Activated B cell treated with CpG ODN at 0.5 μM for 24 hours (primary cell): Measurements from ENCODE around the gene ENDOD1. TPM values are rescaled to one million over a fixed set of nuclear protein-coding genes. Genes with fewer than 3 reads are reported as not detected.

ENCODE experiments used
- ATAC-seq: fragments of 200-7000 bp; cut with Tn5 transposase; one replicate; pipeline ENCODE4 v1.10.0; 2021; ENCODE audit warnings: low read depth, mild to moderate bottlenecking, moderate library complexity
- CTCF ChIA-PET: fragments of 350-600 bp; sonication (Branson Sonifier 250); formaldehyde crosslinking; loops from one replicate; lab custom pipeline; 2021; ENCODE audit warnings: antibody characterized with exemption; lab: Charles Lee
- POLR2A ChIA-PET: fragments of 350-600 bp; sonication (Branson Sonifier 250); formaldehyde crosslinking; loops from one replicate; lab custom pipeline; 2021; ENCODE audit warnings: antibody characterized with exemption; lab: Charles Lee
- DNase-seq: peaks from one replicate; pipeline ENCODE4 v3.0.0; 2022
- H3K27ac Mint-ChIP-seq: one replicate; pipeline ENCODE4 v1.8.0; 2020; ENCODE audit warnings: mixed read lengths
- H3K27me3 Mint-ChIP-seq: one replicate; pipeline ENCODE4 v1.8.0; 2021; ENCODE audit warnings: mixed read lengths
- H3K36me3 Mint-ChIP-seq: one replicate; pipeline ENCODE4 v1.8.0; 2021; ENCODE audit warnings: low read depth, mixed read lengths
- H3K4me1 Mint-ChIP-seq: one replicate; pipeline ENCODE4 v1.8.0; 2021; ENCODE audit warnings: mixed read lengths
- H3K4me3 Mint-ChIP-seq: one replicate; pipeline ENCODE4 v1.8.0; 2020; ENCODE audit warnings: mild to moderate bottlenecking, mixed read lengths
- H3K9me3 Mint-ChIP-seq: one replicate; pipeline ENCODE4 v1.8.0; 2020; ENCODE audit warnings: mixed read lengths
- intact Hi-C: fragments of 100-400 bp; cut with micrococcal nuclease; formaldehyde crosslinking; loops from one replicate; pipeline ENCODE4 v1.15.1; 2024
- total RNA-seq: library from RNA; stranded (reverse); gene quantifications from 2 replicates; pipeline ENCODE4 v1.2.3, GENCODE V29; 2022
- TF ChIP-seq, protein P1 (sequence below): fragments of 200-600 bp; IDR thresholded peaks from one replicate; pipeline ENCODE4 v1.8.0; 2022; ENCODE audit warnings: antibody characterized with exemption, mild to moderate bottlenecking

ENDOD1 gene
- total RNA-seq, 1 donor from 2014 or later: 9.8 TPM

DNA sequence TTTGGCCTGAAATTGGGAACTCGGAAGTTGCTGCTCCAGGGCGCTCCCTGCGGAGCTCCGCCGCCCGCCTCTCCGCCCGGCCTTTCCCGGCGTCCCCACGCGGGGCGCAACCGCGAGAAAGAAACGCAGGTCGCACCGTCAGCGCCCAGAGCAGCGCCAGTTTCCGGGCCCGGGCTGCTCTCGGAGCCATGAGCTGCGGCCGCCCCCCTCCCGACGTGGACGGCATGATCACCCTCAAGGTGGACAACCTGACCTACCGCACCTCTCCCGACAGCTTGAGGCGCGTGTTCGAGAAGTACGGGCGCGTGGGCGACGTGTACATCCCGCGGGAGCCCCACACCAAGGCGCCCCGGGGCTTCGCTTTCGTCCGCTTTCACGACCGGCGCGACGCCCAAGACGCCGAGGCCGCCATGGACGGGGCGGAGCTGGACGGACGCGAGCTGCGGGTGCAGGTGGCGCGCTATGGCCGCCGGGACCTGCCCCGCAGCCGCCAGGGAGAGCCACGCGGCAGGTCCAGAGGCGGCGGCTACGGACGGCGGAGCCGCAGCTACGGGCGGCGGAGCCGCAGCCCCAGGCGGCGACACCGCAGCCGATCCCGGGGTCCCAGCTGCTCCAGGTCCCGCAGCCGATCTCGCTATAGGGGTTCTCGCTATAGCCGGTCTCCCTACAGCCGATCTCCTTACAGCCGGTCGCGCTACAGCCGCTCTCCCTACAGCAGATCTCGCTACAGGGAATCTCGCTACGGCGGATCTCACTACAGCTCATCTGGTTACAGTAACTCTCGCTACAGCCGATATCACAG is 22.4 kb upstream of the ENDOD1 start:
- H3K27ac Mint-ChIP-seq: peak overlapping the region; percentile 99
- ChIA-PET CTCF (interaction anchor here (0.7 to 9.4 kb wide), 9 partner anchors 9 to 772 kb away, joined by 3 to 138 read pairs (median 6); partner anchors contain the start of genes CWC15, ENDOD1 and KDM4D), POLR2A (interaction anchor here (0.6 to 4.9 kb wide), 31 partner anchors 9 to 1326 kb away, joined by 3 to 89 read pairs (median 6); partner anchors contain the start of genes C11orf54, CEP57, CWC15 and ENDOD1)
- peak; percentile 76 for DNase-seq
- peak overlapping the region; percentile 93 for H3K4me3 Mint-ChIP-seq
- TF ChIP-seq, protein P1, sequence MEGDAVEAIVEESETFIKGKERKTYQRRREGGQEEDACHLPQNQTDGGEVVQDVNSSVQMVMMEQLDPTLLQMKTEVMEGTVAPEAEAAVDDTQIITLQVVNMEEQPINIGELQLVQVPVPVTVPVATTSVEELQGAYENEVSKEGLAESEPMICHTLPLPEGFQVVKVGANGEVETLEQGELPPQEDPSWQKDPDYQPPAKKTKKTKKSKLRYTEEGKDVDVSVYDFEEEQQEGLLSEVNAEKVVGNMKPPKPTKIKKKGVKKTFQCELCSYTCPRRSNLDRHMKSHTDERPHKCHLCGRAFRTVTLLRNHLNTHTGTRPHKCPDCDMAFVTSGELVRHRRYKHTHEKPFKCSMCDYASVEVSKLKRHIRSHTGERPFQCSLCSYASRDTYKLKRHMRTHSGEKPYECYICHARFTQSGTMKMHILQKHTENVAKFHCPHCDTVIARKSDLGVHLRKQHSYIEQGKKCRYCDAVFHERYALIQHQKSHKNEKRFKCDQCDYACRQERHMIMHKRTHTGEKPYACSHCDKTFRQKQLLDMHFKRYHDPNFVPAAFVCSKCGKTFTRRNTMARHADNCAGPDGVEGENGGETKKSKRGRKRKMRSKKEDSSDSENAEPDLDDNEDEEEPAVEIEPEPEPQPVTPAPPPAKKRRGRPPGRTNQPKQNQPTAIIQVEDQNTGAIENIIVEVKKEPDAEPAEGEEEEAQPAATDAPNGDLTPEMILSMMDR: no peak
- H3K4me1 Mint-ChIP-seq: peaks cover 29% of the 10 kb centered on the region
- no peaks in the 10 kb centered on the region for H3K9me3 Mint-ChIP-seq
- ATAC-seq: peak; percentile 71
- intact Hi-C loops: loop anchor here (1.0 to 10.0 kb wide), 8 partner anchors 40 to 1325 kb away; partner anchors contain the start of genes CWC15, FUT4, JRKL and KDM4D
- H3K36me3 Mint-ChIP-seq: peaks cover 22% of the 10 kb centered on the region
- H3K27me3 Mint-ChIP-seq: no peaks in the 10 kb centered on the region

DNA sequence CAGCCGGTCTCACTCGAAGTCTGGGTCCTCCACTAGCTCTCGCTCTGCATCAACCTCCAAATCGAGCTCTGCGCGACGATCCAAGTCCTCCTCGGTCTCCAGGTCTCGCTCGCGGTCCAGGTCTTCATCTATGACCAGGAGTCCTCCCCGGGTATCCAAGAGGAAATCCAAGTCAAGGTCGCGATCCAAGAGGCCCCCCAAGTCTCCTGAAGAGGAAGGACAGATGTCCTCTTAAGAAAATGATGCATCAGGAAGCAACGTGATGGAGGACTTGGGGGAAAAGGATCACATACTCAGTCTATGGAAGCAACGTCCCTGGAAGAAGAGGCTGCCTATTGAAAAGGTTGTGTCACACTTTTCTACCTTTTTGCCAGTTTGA is 21.8 kb upstream of the ENDOD1 start:
- peak overlapping the region; percentile 93 for H3K4me3 Mint-ChIP-seq
- H3K27ac Mint-ChIP-seq: peak overlapping the region; percentile 99
- peaks cover 22% of the 10 kb centered on the region for H3K36me3 Mint-ChIP-seq
- H3K9me3 Mint-ChIP-seq: no peaks in the 10 kb centered on the region
- ChIA-PET CTCF (interaction anchor here (0.7 to 9.4 kb wide), 8 partner anchors 9 to 772 kb away, joined by 3 to 138 read pairs (median 8); partner anchors contain the start of gene ENDOD1), POLR2A (interaction anchor here (0.6 to 4.9 kb wide), 30 partner anchors 9 to 1326 kb away, joined by 3 to 89 read pairs (median 6); partner anchors contain the start of genes C11orf54, CEP57, CWC15 and ENDOD1)
- peaks cover 31% of the 10 kb centered on the region for H3K4me1 Mint-ChIP-seq
- ATAC-seq (no peak), DNase-seq (no peak)
- intact Hi-C loops: loop anchor here (1.0 to 10.0 kb wide), 11 partner anchors 39 to 1324 kb away; partner anchors contain the start of genes CWC15, FAM76B, FUT4 and JRKL
- no peaks in the 10 kb centered on the region for H3K27me3 Mint-ChIP-seq
- TF ChIP-seq, protein P1: no peak

DNA sequence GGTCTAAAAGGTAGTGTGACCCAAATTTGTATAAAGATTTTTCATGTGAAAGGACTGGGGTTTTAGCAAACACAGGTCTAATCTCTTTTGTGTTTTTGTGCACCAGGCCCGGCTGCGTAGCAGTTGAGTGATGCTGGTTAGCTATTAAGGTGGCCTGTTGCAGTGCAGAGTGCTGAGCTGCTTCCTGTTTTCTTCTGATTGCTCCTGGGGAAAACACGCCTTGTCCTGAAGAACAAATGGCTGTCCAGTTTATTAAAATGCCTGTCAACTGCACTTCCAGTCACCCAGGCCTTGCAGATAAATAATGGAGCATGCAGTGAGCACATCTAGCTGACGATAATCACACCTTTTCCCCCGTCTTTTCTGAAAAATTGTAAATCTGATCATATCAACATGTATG is 21.1 kb upstream of the ENDOD1 start:
- CTCF ChIA-PET: interaction anchor here (0.9 to 9.4 kb wide), 9 partner anchors 12 to 693 kb away, joined by 3 to 138 read pairs (median 4); partner anchors contain the start of gene ENDOD1

DNA sequence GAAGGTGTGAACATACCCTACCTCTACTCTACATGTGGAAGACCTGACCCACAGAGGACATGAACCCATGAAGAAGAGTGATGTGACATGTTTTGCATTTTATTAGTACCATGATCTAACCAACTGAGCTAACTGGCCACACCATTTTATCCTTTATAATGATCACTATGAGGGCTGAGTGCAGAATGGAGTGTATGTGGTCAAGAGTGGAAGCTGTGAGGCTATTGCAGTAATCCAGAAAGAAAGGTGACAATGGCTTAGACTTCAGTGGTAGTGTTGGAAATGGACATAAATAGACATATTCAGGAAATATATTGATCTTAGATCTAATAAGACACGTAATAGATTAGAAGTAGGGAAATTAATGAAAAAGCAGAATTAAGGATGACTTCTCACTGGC is 19.2 kb upstream of the ENDOD1 start:
- no peak for ATAC-seq
- Mint-ChIP-seq H3K36me3 (peaks cover 25% of the 10 kb centered on the region), H3K4me1 (peaks cover 31% of the 10 kb centered on the region), H3K27ac (peak overlapping the region; percentile 0), H3K4me3 (no peak overlapping the region), H3K27me3 (no peaks in the 10 kb centered on the region), H3K9me3 (no peaks in the 10 kb centered on the region)
- CTCF ChIA-PET: interaction anchor here (0.6 to 9.4 kb wide), 15 partner anchors 10 to 691 kb away, joined by 3 to 138 read pairs (median 4); partner anchors contain the start of gene ENDOD1
- intact Hi-C loops: no loop called here
- POLR2A ChIA-PET: interaction anchor here (0.6 to 4.9 kb wide), 5 partner anchors 15 to 1180 kb away, joined by 3 to 89 read pairs (median 10); partner anchors contain the start of genes ENDOD1 and SESN3
- DNase-seq: no peak
- TF ChIP-seq, protein P1: no peak

More for the DNA sequence above, 21.1 kb upstream of the ENDOD1 start:
- Mint-ChIP-seq H3K4me3 (peak overlapping the region; percentile 93), H3K27me3 (no peaks in the 10 kb centered on the region), H3K4me1 (peaks cover 31% of the 10 kb centered on the region), H3K27ac (peak overlapping the region; percentile 99), H3K9me3 (no peaks in the 10 kb centered on the region), H3K36me3 (peaks cover 25% of the 10 kb centered on the region)
- ATAC-seq: peak; percentile 53
- no peak for DNase-seq
- TF ChIP-seq, protein P1: no peak
- POLR2A ChIA-PET: interaction anchor here (0.6 to 4.9 kb wide), 15 partner anchors 8 to 721 kb away, joined by 3 to 89 read pairs (median 12); partner anchors contain the start of genes CEP57, CWC15, ENDOD1 and FAM76B
- intact Hi-C loops: loop anchor here (1.0 to 10.0 kb wide), 7 partner anchors 39 to 1324 kb away; partner anchors contain the start of genes FAM76B, JRKL and MTMR2
